ENCODE results near the gene AIPL1.

- TF ChIP-seq YY1 (IDR thresholded peaks at IDR 0.05; ENCODE audit: insufficient read depth, insufficient read length) (no peak), SUZ12 (IDR thresholded peaks at IDR 0.05; ENCODE audit: extremely low read depth, insufficient read depth, insufficient read length) (no peak), ZNF274 (IDR thresholded peaks at IDR 0.05; ENCODE audit: low read depth, low read length) (no peak)
Measured at GRCh38 chr17:6467567-6467966, 32.6 kb upstream of the AIPL1 start.
